OCI-LY1 (cell line): ENCODE data around the gene ANKK1.

ENCODE experiments used
- EZH2 ChIP-seq: fragments of 200-600 bp; sonication (generic), shearing (Covaris generic); IDR thresholded peaks from 2 replicates; pipeline ENCODE4 v1.8.0; 2017; ENCODE audit warnings: borderline replicate concordance, mixed run types, mild to moderate bottlenecking, antibody characterized with exemption, low read length, moderate library complexity, mixed read lengths
- TF ChIP-seq, protein P1 (sequence below): fragments of 200-600 bp; sonication (generic), shearing (Covaris generic); IDR thresholded peaks from 2 replicates; pipeline ENCODE4 v1.5.1; 2017; ENCODE audit warnings: mild to moderate bottlenecking, antibody characterized with exemption, low read length, moderate library complexity, mixed read lengths

DNA sequence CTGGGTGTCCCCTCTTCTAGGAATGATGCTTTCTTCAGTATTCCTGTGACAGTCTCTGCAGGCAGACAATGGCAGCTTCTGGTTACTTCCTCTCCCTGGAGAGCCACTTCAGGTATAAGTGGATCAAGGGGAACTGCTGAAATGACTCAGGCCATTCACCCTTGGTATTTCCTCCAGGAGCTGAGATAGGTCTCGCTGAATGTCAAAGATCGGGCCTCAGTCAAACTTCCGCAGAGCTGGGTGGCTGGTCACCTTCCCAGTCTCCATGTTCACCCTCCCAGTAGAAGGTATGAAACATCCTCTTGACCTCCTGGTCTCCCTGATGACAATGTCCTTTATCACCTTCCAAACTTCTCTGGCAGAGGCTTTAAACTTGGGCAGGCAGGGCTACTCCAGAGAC is 1.8 kb upstream of the ANKK1 start:
- TF ChIP-seq, protein P1, sequence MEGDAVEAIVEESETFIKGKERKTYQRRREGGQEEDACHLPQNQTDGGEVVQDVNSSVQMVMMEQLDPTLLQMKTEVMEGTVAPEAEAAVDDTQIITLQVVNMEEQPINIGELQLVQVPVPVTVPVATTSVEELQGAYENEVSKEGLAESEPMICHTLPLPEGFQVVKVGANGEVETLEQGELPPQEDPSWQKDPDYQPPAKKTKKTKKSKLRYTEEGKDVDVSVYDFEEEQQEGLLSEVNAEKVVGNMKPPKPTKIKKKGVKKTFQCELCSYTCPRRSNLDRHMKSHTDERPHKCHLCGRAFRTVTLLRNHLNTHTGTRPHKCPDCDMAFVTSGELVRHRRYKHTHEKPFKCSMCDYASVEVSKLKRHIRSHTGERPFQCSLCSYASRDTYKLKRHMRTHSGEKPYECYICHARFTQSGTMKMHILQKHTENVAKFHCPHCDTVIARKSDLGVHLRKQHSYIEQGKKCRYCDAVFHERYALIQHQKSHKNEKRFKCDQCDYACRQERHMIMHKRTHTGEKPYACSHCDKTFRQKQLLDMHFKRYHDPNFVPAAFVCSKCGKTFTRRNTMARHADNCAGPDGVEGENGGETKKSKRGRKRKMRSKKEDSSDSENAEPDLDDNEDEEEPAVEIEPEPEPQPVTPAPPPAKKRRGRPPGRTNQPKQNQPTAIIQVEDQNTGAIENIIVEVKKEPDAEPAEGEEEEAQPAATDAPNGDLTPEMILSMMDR: no peak
- TF ChIP-seq EZH2: no peak
